Prostate gland (tissue), 2 donors: Measurements from ENCODE around the gene BTBD9. TPM values are rescaled to one million over a fixed set of nuclear protein-coding genes. Genes with fewer than 3 reads are reported as not detected.

ENCODE experiments used
- DNase-seq: peaks from one replicate; pipeline ENCODE4 v3.0.0-alpha.2; 2019; ENCODE audit warnings: low spot score
- H3K27ac ChIP-seq, 2 donors: fragments of 200-600 bp; sonication (generic); 2 replicates each; pipeline ENCODE4 v1.5.1; 2017 to 2019
- H3K27me3 ChIP-seq: fragments of 200-600 bp; sonication (generic); replicated peaks from 2 replicates; pipeline ENCODE4 v1.5.1; 2019; ENCODE audit not compliant: insufficient read depth
- H3K36me3 ChIP-seq, 2 donors: fragments of 200-600 bp; sonication (generic); 1 replicate in 1 of 2; 2 replicates in 1 of 2; pipeline versions ENCODE4 v1.5.1 to v1.8.1; 2017 to 2019
- H3K4me1 ChIP-seq: fragments of 200-600 bp; sonication (generic); replicated peaks from 2 replicates; pipeline ENCODE4 v1.5.1; 2019
- H3K4me3 ChIP-seq, 2 donors: fragments of 200-600 bp; sonication (generic); 2 replicates each; pipeline ENCODE4 v1.5.1; 2017 to 2019
- H3K9me3 ChIP-seq: fragments of 200-600 bp; sonication (generic); 2 replicates; pipeline ENCODE4 v1.5.1; 2017
- CTCF ChIP-seq, 4 experiments: fragments of 200-600 bp in 2 of 4; fragments of 450-650 bp in 2 of 4; sonication (generic) in 2 of 4; IDR thresholded peaks; 1 replicate in 3 of 4; 2 replicates in 1 of 4; pipeline ENCODE4 v1.5.1; 2016 to 2019; ENCODE audit warnings: antibody characterized with exemption in 4 of 4, mild to moderate bottlenecking in 2 of 4, moderate library complexity in 2 of 4
- POLR2A ChIP-seq: fragments of 450-650 bp; IDR thresholded peaks from one replicate; pipeline ENCODE4 v1.6.1; 2016; ENCODE audit warnings: antibody characterized with exemption, mild to moderate bottlenecking
- POLR2AphosphoS5 ChIP-seq: sonication (generic); formaldehyde crosslinking; IDR thresholded peaks from one replicate; pipeline ENCODE4 v1.6.1; 2017; ENCODE audit warnings: antibody characterized with exemption
- WGBS: methylation state at CpG from one replicate; pipeline ENCODE4 v1.1.5; 2018; 5-methylcytosine and 5-hydroxymethylcytosine counted together
- intact Hi-C: fragments of 100-400 bp; cut with DNase I; formaldehyde crosslinking; loops from one replicate; pipeline ENCODE4 v1.14.2; 2022
- total RNA-seq, 2 donors: library from RNA; depleted of rRNA; stranded (reverse); fragments of >200 nt; gene quantifications; one replicate each; pipeline ENCODE4 v1.1.0, GENCODE V29; 2016

Gene BTBD9
- total RNA-seq, 2 donors from 2014 or later: 11.2 to 17.4 TPM

- H3K27ac ChIP-seq: no peak overlapping the region
- H3K36me3 ChIP-seq: no peaks in the 10 kb centered on the region
- no peak for DNase-seq
- 82% methylated on average over 5 of the region's 5 CpGs for WGBS
- H3K27me3 ChIP-seq: no peaks in the 10 kb centered on the region
- no peaks in the 10 kb centered on the region for H3K4me1 ChIP-seq
- H3K9me3 ChIP-seq: no peaks in the 10 kb centered on the region
- no peak for TF ChIP-seq CTCF (IDR thresholded peaks at IDR 0.05)
- no peak for TF ChIP-seq POLR2A
- TF ChIP-seq POLR2AphosphoS5: no peak
- intact Hi-C loops: no loop called here
- H3K4me3 ChIP-seq: no peak overlapping the region
These were observed 143.7 kb downstream of the BTBD9 start for GRCh38 chr6:38495922-38496635.

- WGBS: 82% methylated on average over 5 of the region's 5 CpGs
- TF ChIP-seq POLR2A (no peak), POLR2AphosphoS5 (no peak), CTCF (IDR thresholded peaks at IDR 0.05) (no peak)
- Histone ChIP-seq H3K36me3 (no peaks in the 10 kb centered on the region), H3K4me3 (no peak overlapping the region), H3K4me1 (no peaks in the 10 kb centered on the region), H3K27me3 (no peaks in the 10 kb centered on the region), H3K27ac (no peak overlapping the region), H3K9me3 (no peaks in the 10 kb centered on the region)
- DNase-seq: no peak
- intact Hi-C loops: no loop called here
These were observed 144.2 kb downstream of the BTBD9 start for GRCh38 chr6:38495518-38495917.

- TF ChIP-seq CTCF (IDR thresholded peaks at IDR 0.05) (peak; percentile 87 to 97 (median 90)), POLR2AphosphoS5 (peak; percentile 37), POLR2A (no peak)
- DNase-seq: peak; percentile 72
These were observed 145.7 kb downstream of the BTBD9 start for GRCh38 chr6:38493931-38494547.

GRCh38 chr6:38492031-38492430 lies 147.7 kb downstream of the BTBD9 start:
- Histone ChIP-seq H3K27me3 (no peaks in the 10 kb centered on the region), H3K4me3 (no peak overlapping the region), H3K27ac (no peak overlapping the region), H3K4me1 (no peaks in the 10 kb centered on the region), H3K36me3 (no peaks in the 10 kb centered on the region), H3K9me3 (no peaks in the 10 kb centered on the region)
- 80% methylated on average over 2 of the region's 2 CpGs for WGBS
- no peak for TF ChIP-seq CTCF (IDR thresholded peaks at IDR 0.05)
- TF ChIP-seq POLR2A: no peak
- no peak for TF ChIP-seq POLR2AphosphoS5
- no peak for DNase-seq
- intact Hi-C loops: loop anchor here (5.0 kb wide), 3 partner anchors 460 to 785 kb away; no protein-coding TSS in a partner anchor

More at GRCh38 chr6:38493931-38494547, 145.7 kb downstream of the BTBD9 start:
- Histone ChIP-seq H3K27ac (no peak overlapping the region), H3K9me3 (no peaks in the 10 kb centered on the region), H3K4me3 (no peak overlapping the region), H3K4me1 (no peaks in the 10 kb centered on the region), H3K27me3 (no peaks in the 10 kb centered on the region), H3K36me3 (no peaks in the 10 kb centered on the region)
- WGBS: 31% methylated on average over 6 of the region's 6 CpGs
- intact Hi-C loops: loop anchor here (5.0 kb wide), 3 partner anchors 462 to 787 kb away; no protein-coding TSS in a partner anchor
